ENCODE data around the gene CRACR2B. TPM values are rescaled to one million over a fixed set of nuclear protein-coding genes. Genes with fewer than 3 reads are reported as not detected.

Gene CRACR2B
- total and polyA plus RNA-seq, 2 donors (not counting 1 experiment from before 2014, with no cell fraction given): 9.7 to 67.7 TPM

GRCh38 chr11:788009-788640, 39.6 kb upstream of the CRACR2B start:
- ChIA-PET CTCF (no interaction called here), POLR2A (no interaction called here)
- no peak overlapping the region for H3K27ac Mint-ChIP-seq
- no peaks in the 10 kb centered on the region for H3K27me3 Mint-ChIP-seq
- H3K27ac ChIP-seq (ENCODE audit: low read length in 2 of 2): no peak overlapping the region
- ATAC-seq (ENCODE audit: low read depth): no peak
- no peak overlapping the region for H3K9ac ChIP-seq (ENCODE audit: low read length)
- no peak for TF ChIP-seq EZH2 (IDR thresholded peaks at IDR 0.05; ENCODE audit: borderline replicate concordance, insufficient read depth, low read depth, low read length, poor library complexity, severe bottlenecking)
- no peak for TF ChIP-seq CTCF (IDR thresholded peaks at IDR 0.05)
- H3K79me2 ChIP-seq (ENCODE audit: control insufficient read depth, insufficient read depth, low read length): peaks cover 5% of the 10 kb centered on the region
- H3K4me1 ChIP-seq (ENCODE audit: control insufficient read depth in 2 of 2, insufficient read depth in 2 of 2, low read length in 2 of 2): peaks cover 10 to 20% of the 10 kb centered on the region in 2 donors
- peaks cover 4% of the 10 kb centered on the region for H3K4me1 Mint-ChIP-seq
- intact Hi-C loops (cut with micrococcal nuclease): no loop called here
- H3K9me3 Mint-ChIP-seq (ENCODE audit: insufficient read depth): no peaks in the 10 kb centered on the region
- H3K4me2 ChIP-seq (replicated peaks; ENCODE audit: low read depth, low read length, poor library complexity, severe bottlenecking): no peak overlapping the region
- 58% methylated on average over 28 of the region's 28 CpGs for WGBS (ENCODE audit: insufficient coverage)
- DNase-seq: no peak
- H3K9me3 ChIP-seq (ENCODE audit: control extremely low read depth in 1 of 3, control insufficient read depth in 2 of 3, insufficient read depth in 1 of 3, low read length in 2 of 3): peaks cover 0 to 3% (median 0%) of the 10 kb centered on the region in 3 donors
- H3K36me3 ChIP-seq (replicated peaks in 1 of 2; ENCODE audit: control extremely low read depth in 1 of 2, control insufficient read depth in 1 of 2, extremely low read depth in 1 of 2, insufficient read depth in 2 of 2, low read length in 1 of 2): peaks cover 0 to 7% of the 10 kb centered on the region in 2 experiments
- no peak overlapping the region for H3K4me3 ChIP-seq (ENCODE audit: control extremely low read depth in 1 of 5, extremely low read depth in 1 of 5, insufficient read depth in 1 of 5, low read depth in 2 of 5, low read length in 4 of 5)
- no peak overlapping the region for H3K4me3 Mint-ChIP-seq
- peaks cover 29% of the 10 kb centered on the region for H4K20me1 ChIP-seq (ENCODE audit: control insufficient read depth, insufficient read depth, low read length, poor library complexity, severe bottlenecking)
- no peak overlapping the region for H2AFZ ChIP-seq (ENCODE audit: insufficient read depth, low read depth, low read length, poor library complexity, severe bottlenecking)
- peaks cover 0 to 24% (median 5%) of the 10 kb centered on the region in 4 experiments for H3K27me3 ChIP-seq (replicated peaks in 1 of 4; ENCODE audit: control extremely low read depth in 1 of 4, control insufficient read depth in 3 of 4, insufficient read depth in 4 of 4, low read length in 3 of 4)
